GM12878 (cell line): ENCODE results near the gene PPP6R2. TPM values are rescaled to one million over a fixed set of nuclear protein-coding genes. Genes with fewer than 3 reads are reported as not detected.

Experiments used
- BACH1 ChIP-seq: fragments of 450-650 bp; IDR thresholded peaks from 2 replicates; pipeline ENCODE4 v1.6.1; 2017; ENCODE audit warnings: mild to moderate bottlenecking, borderline replicate concordance
- BRCA1 ChIP-seq: IDR thresholded peaks from 2 replicates; pipeline ENCODE4 v1.6.1; 2011; ENCODE audit warnings: low read depth, low read length, improper control_type of control experiment
- CBX3 ChIP-seq: fragments of 200-600 bp; sonication (generic); IDR thresholded peaks from 2 replicates; pipeline ENCODE4 v1.6.1; 2016; ENCODE audit warnings: low read depth, borderline replicate concordance
- E4F1 ChIP-seq: fragments of 450-650 bp; IDR thresholded peaks from 2 replicates; pipeline ENCODE4 v1.6.1; 2018; ENCODE audit warnings: borderline replicate concordance, mild to moderate bottlenecking; ENCODE audit not compliant: partially characterized antibody
- FOXM1 ChIP-seq: IDR thresholded peaks from 2 replicates; pipeline ENCODE4 v1.6.1; 2012; ENCODE audit warnings: low read depth, mild to moderate bottlenecking, inconsistent platforms, low read length, moderate library complexity
- GABPA ChIP-seq: IDR thresholded peaks from 2 replicates; pipeline ENCODE4 v1.6.1; 2014; ENCODE audit warnings: antibody characterized with exemption, low read depth, mild to moderate bottlenecking, inconsistent platforms
- HCFC1 ChIP-seq: fragments of 150-350 bp; IDR thresholded peaks from 2 replicates; pipeline ENCODE4 v1.6.1; 2014; ENCODE audit warnings: low read length
- KLF5 ChIP-seq: fragments of 450-650 bp; IDR thresholded peaks from 2 replicates; pipeline ENCODE4 v1.6.1; 2014; ENCODE audit warnings: mild to moderate bottlenecking; ENCODE audit not compliant: partially characterized antibody
- MEF2A ChIP-seq: IDR thresholded peaks from 2 replicates; pipeline ENCODE4 v1.6.1; 2011; ENCODE audit warnings: low read depth, mild to moderate bottlenecking, low read length, moderate library complexity; ENCODE audit not compliant: insufficient read depth
- MXI1 ChIP-seq: fragments of 150-350 bp; IDR thresholded peaks from 2 replicates; pipeline ENCODE4 v1.6.1; 2011; ENCODE audit warnings: low read depth, mild to moderate bottlenecking, inconsistent platforms, low read length, improper control_type of control experiment
- MYB ChIP-seq: fragments of 150-350 bp; IDR thresholded peaks from 2 replicates; pipeline ENCODE4 v1.6.1; 2014; ENCODE audit warnings: mild to moderate bottlenecking, low read depth, low read length, borderline replicate concordance
- NBN ChIP-seq: fragments of 450-650 bp; IDR thresholded peaks from 2 replicates; pipeline ENCODE4 v1.6.1; 2016
- NKRF ChIP-seq: fragments of 450-650 bp; conservative IDR thresholded peaks from 2 replicates; pipeline ENCODE4 v1.6.1; 2017; ENCODE audit warnings: mild to moderate bottlenecking, moderate library complexity
- PAX5 ChIP-seq: IDR thresholded peaks from 2 replicates; pipeline ENCODE4 v1.6.1; 2011; ENCODE audit warnings: low read depth, low read length, borderline replicate concordance
- PKNOX1 ChIP-seq: fragments of 450-650 bp; IDR thresholded peaks from 2 replicates; pipeline ENCODE4 v1.6.1; 2016; ENCODE audit warnings: mild to moderate bottlenecking
- POLR2AphosphoS2 ChIP-seq: IDR thresholded peaks from 2 replicates; pipeline ENCODE4 v1.6.1; 2011; ENCODE audit warnings: low read depth, mild to moderate bottlenecking, low read length, improper control_type of control experiment, moderate library complexity
- RFX5 ChIP-seq: IDR thresholded peaks from 2 replicates; pipeline ENCODE4 v1.6.1; 2011; ENCODE audit warnings: low read depth, low read length, improper control_type of control experiment
- RUNX3 ChIP-seq: IDR thresholded peaks from 2 replicates; pipeline ENCODE4 v1.6.1; 2012; ENCODE audit warnings: low read length, inconsistent platforms
- SMAD1 ChIP-seq: fragments of 450-650 bp; IDR thresholded peaks from 2 replicates; pipeline ENCODE4 v1.6.1; 2018; ENCODE audit warnings: mild to moderate bottlenecking, low read depth; ENCODE audit not compliant: partially characterized antibody
- SMARCA5 ChIP-seq: fragments of 450-650 bp; IDR thresholded peaks from 2 replicates; pipeline ENCODE4 v1.6.1; 2017; ENCODE audit warnings: mild to moderate bottlenecking
- SREBF1 ChIP-seq: IDR thresholded peaks from 2 replicates; pipeline ENCODE4 v1.6.1; 2012; ENCODE audit warnings: mild to moderate bottlenecking, low read length
- SREBF2 ChIP-seq: IDR thresholded peaks from 2 replicates; pipeline ENCODE4 v1.6.1; 2012; ENCODE audit warnings: mild to moderate bottlenecking, low read length
- STAT1 ChIP-seq: fragments of 450-650 bp; conservative IDR thresholded peaks from 2 replicates; pipeline ENCODE4 v1.6.1; 2014; ENCODE audit warnings: antibody characterized with exemption, mild to moderate bottlenecking
- TBL1XR1 ChIP-seq: IDR thresholded peaks from 2 replicates; pipeline ENCODE4 v1.6.1; 2012; ENCODE audit warnings: low read depth, low read length, improper control_type of control experiment
- TCF3 ChIP-seq: IDR thresholded peaks from 2 replicates; pipeline ENCODE4 v1.6.1; 2012; ENCODE audit warnings: low read depth, mild to moderate bottlenecking, low read length, borderline replicate concordance; ENCODE audit not compliant: insufficient read depth
- ZNF207 ChIP-seq: fragments of 450-650 bp; IDR thresholded peaks from 2 replicates; pipeline ENCODE4 v1.6.1; 2014; ENCODE audit warnings: antibody characterized with exemption, mild to moderate bottlenecking, borderline replicate concordance
- polyA plus RNA-seq, 11 experiments: library from polyadenylated mRNA; depleted of rRNA in 4 of 11; unstranded in 6 of 11; stranded (reverse) in 5 of 11; fragments of >200 nt; fragmentation: Nextera tagmentation in 4 of 11; fragmentation: Illumina TruSeq in 1 of 11; extraction: Ambion mirVana in 4 of 11; extraction: Trizol in 1 of 11; gene quantifications; 1 replicate in 1 of 11; 2 replicates in 10 of 11; pipeline versions ENCODE4 v1.2.1 to v1.2.3, GENCODE V29; 2011 to 2016; ENCODE audit warnings: inconsistent platforms in 2 of 11, missing spikeins in 2 of 11, low read depth in 1 of 11
- total RNA-seq, 4 experiments: library from RNA; depleted of rRNA in 3 of 4; stranded (reverse); fragments of >200 nt in 3 of 4; fragmentation: Illumina TruSeq in 1 of 4; extraction: Trizol in 1 of 4; gene quantifications; 2 replicates each; pipeline versions ENCODE4 v1.2.1 to v1.2.3, GENCODE V29; 2013 to 2021

Gene PPP6R2
- total and polyA plus RNA-seq, 10 of the 15 experiments (the other 5 are each of a cell fraction or from before 2014, with no cell fraction given): 0.29 to 52.6 (median 25.4) TPM

- no peak for TF ChIP-seq SMAD1
- TF ChIP-seq KLF5: no peak
- no peak for TF ChIP-seq SREBF2
- TF ChIP-seq E4F1: no peak
- no peak for TF ChIP-seq BRCA1
- no peak for TF ChIP-seq FOXM1
- TF ChIP-seq CBX3: no peak
- TF ChIP-seq TBL1XR1: no peak
- TF ChIP-seq GABPA: no peak
- no peak for TF ChIP-seq SREBF1
- TF ChIP-seq STAT1: no peak
- TF ChIP-seq RFX5: no peak
- no peak for TF ChIP-seq PAX5
- TF ChIP-seq SMARCA5: peak; percentile 83
- TF ChIP-seq NBN: no peak
- TF ChIP-seq MYB: no peak
- TF ChIP-seq POLR2AphosphoS2: 0 out of 2 replicates have a peak, but pooled peaks have one; percentile 35
- no peak for TF ChIP-seq HCFC1
- no peak for TF ChIP-seq MEF2A
- TF ChIP-seq MXI1: no peak; the same call in 1 of the 2 replicates
- TF ChIP-seq RUNX3: no peak
- TF ChIP-seq TCF3: 0 out of 2 replicates have a peak, but pooled peaks have one; percentile 19
- TF ChIP-seq NKRF: peak; percentile 82
- TF ChIP-seq BACH1: peak; percentile 42; the same call in 1 of the 2 replicates
- peak; percentile 53 for TF ChIP-seq PKNOX1
- no peak for TF ChIP-seq ZNF207
Observed at GRCh38 chr22:50342651-50343540, at the start of gene PPP6R2 (continued).
